Choroid plexus epithelial cell (primary cell): ENCODE measurements around the gene TMEM147.

ENCODE experiments used
- DNase-seq: peaks from one replicate; pipeline ENCODE4 v3.0.0-alpha.2; 2010; ENCODE audit warnings: low read depth
- H3K4me3 ChIP-seq: 2 replicates; pipeline ENCODE4 v1.5.1; 2011; ENCODE audit warnings: low read depth, mild to moderate bottlenecking, control low read depth, low read length, moderate library complexity
- CTCF ChIP-seq: conservative IDR thresholded peaks from 2 replicates; pipeline ENCODE4 v1.5.1; 2011; ENCODE audit warnings: low read depth, mild to moderate bottlenecking, control low read depth, inconsistent platforms, low read length, moderate library complexity

TMEM147 gene

DNA sequence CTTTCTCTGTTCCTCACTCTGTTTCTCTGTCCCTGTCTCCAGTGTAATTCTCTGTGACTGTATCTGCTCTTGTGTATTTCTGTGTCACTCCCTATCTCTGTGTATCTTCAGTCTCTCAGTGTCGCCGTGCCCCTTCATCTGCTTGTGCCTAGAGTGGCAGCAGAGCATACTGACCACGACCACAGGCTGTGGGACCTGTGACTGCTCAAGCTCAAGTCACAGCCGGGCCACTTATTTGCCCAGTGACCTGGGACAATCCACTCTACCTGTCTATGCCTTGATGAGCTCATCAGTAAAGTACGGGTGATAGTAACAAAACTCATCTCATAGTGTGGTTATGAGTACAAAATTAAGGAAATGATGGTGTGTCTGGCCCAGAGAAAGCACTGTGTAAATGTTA, 8.7 kb downstream of the TMEM147 start:
- no peak for TF ChIP-seq CTCF
- no peak for DNase-seq
- H3K4me3 ChIP-seq: no peak overlapping the region

DNA sequence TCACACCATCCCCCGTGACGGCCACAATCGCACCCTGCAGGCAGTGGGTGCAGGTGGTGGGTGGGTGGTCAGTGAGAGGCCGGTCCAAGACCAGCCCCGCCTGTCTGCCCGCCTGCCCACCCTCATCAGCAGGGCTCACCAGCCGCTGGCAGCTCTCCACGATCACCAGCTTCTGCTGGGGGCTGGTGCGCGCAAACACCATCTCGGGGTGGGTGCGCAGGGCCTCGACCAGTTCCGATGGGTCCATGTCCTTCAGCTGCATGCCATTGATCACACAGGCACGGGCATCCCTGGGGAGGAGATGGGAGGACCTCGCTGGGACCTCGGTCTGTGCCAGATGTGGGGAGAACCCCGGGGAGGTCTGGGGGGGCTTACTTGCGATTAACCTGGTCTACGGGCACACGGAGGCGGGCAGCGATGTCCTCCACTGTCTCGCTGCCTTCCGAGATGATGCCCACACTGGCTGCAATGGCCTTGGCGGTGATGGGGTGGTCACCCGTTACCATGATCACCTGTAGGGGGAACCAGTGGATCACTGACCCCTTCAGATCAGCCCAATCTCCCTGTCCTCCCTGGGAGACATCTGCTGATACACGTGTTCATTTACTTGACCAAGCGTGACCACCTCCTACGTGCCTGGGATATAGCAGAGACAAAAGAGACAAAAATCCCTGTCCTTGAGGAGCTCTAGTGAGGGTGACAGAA, 10.0 kb downstream of the TMEM147 start:
- peak; percentile 42 for DNase-seq
- no peak overlapping the region for H3K4me3 ChIP-seq
- TF ChIP-seq CTCF: peak; percentile 44

- no peak overlapping the region for H3K4me3 ChIP-seq
- DNase-seq: no peak
Measured at GRCh38 chr19:35556025-35556590, 10.7 kb downstream of the TMEM147 start.

DNA sequence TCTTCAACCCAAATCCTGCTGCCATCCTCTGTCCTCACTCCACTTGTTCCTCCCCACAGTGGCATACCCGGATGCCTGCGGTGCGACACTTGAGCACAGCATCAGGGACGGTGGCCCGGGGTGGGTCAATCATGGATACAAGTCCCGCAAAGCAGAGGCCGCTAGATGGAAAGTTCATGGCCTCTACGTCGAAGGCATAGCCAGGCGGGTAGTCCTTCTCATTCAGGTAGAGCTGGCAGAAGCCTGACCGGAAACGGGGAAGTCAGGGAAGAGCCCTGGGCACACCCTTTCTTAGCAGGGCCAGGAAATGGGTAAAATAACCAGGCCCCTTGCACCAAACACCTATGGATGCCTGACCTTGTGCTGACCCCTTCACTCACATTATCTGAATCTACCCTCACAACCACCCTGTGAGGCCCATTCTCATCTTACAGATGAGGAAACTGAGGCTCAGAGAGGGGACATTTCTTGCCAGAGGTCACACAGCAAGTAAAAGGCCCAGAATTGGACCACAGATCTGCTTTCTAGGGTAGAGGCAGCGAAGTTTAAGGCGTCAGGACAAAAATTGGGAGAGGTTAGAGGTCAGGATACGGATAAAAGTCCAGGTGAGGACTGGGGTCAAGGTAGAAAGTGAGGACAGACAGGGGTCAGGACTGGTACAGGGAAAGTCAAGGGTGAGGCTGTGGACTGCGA, 11.6 kb downstream of the TMEM147 start:
- no peak overlapping the region for H3K4me3 ChIP-seq
- TF ChIP-seq CTCF: no peak
- DNase-seq: no peak

More at GRCh38 chr19:35556025-35556590, 10.7 kb downstream of the TMEM147 start:
- TF ChIP-seq CTCF: no peak

DNA sequence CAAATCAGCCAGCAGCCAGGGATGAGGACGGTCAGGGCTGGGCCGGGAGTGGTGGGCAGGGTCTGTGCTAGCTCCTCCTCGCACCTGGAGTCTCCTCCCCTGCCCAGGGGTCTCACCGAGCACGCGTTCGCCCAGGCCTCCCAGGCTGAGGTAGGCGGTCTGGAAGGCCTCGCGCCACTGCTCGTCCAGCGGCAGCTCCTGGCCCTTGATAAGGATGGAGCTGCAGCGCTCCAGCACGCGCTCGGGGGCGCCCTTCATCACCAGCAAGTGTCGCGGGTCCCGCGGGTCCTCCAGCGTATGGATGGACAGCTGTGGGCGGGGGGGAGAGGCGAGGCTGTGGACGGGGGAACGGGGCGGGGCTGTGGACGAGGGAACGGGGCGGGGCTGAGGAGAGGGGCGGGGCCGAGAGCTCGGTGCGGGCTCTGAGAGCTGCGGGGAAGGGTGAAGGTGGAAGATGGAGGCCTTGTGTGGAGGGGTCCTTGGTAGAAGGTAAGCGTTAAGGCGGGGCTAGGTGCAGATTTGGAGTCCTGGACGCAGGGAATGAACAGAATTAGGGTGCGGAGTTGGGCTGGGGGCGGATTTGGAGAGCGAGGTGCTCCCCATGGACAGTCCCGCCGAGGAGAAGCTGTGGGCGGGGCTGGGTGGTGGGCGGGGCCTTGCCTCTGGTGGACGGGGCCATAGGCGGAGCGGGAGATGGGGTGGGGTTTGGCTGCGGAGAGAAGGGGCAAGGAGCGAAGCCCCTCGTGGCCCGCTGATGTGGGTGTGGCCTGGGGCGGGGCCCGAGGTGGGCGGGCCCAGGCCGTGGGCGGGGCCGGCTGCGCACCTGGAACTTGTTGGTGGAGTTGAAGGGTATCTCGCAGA, 12.3 kb downstream of the TMEM147 start:
- peak; percentile 50 for DNase-seq
- TF ChIP-seq CTCF: no peak
- H3K4me3 ChIP-seq: peak overlapping the region; percentile 50

- no peak overlapping the region for H3K4me3 ChIP-seq
- no peak for TF ChIP-seq CTCF
- DNase-seq: no peak
Measured at GRCh38 chr19:35558400-35559280, 13.2 kb downstream of the TMEM147 start.
